Hepatocyte (in vitro differentiated cells): ENCODE measurements around the gene GPC5.

Source experiments
- EZH2 ChIP-seq: fragments of 200-600 bp; sonication (generic); IDR thresholded peaks from 2 replicates; pipeline ENCODE4 v1.6.1; 2016; ENCODE audit warnings: antibody characterized with exemption, mild to moderate bottlenecking, borderline replicate concordance
- EZH2phosphoT487 ChIP-seq: fragments of 200-600 bp; sonication (generic); IDR thresholded peaks from one replicate; pipeline ENCODE4 v1.6.1; 2018; ENCODE audit warnings: antibody characterized with exemption, mild to moderate bottlenecking, low read depth, moderate library complexity; ENCODE audit not compliant: unreplicated experiment, severe bottlenecking
- TF ChIP-seq, protein P1 (sequence below): fragments of 200-600 bp; sonication (generic); IDR thresholded peaks from 2 replicates; pipeline ENCODE4 v1.5.1; 2016; ENCODE audit warnings: antibody characterized with exemption, mild to moderate bottlenecking; ENCODE audit not compliant: poor library complexity

DNA sequence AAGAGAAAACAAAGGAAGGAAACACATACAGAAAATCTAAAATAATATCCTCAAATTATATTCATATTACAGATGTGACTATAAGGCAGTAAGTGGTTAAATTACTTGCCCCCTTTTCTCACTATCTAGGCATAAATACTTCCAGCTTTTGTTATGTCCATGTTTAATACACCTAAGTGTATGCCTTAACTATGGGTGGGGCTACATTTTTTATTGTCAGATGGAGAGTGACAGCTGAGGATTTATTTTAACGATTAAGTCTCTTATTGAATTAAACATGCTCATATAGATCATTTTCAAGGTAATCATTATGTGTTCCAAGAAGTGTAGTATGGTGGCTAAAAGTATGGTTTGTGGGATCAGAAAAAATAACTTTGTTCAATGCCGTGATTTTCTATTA is 909.3 kb downstream of the GPC5 start:
- TF ChIP-seq, protein P1, sequence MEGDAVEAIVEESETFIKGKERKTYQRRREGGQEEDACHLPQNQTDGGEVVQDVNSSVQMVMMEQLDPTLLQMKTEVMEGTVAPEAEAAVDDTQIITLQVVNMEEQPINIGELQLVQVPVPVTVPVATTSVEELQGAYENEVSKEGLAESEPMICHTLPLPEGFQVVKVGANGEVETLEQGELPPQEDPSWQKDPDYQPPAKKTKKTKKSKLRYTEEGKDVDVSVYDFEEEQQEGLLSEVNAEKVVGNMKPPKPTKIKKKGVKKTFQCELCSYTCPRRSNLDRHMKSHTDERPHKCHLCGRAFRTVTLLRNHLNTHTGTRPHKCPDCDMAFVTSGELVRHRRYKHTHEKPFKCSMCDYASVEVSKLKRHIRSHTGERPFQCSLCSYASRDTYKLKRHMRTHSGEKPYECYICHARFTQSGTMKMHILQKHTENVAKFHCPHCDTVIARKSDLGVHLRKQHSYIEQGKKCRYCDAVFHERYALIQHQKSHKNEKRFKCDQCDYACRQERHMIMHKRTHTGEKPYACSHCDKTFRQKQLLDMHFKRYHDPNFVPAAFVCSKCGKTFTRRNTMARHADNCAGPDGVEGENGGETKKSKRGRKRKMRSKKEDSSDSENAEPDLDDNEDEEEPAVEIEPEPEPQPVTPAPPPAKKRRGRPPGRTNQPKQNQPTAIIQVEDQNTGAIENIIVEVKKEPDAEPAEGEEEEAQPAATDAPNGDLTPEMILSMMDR: no peak
- TF ChIP-seq EZH2phosphoT487 (no peak), EZH2 (no peak)
